Activated CD4-positive, alpha-beta T cell treated with anti-CD3 and anti-CD28 coated beads, Interleukin-2, amount 50 U/mL, for 48 hours (primary cell): ENCODE data around the gene RBM20.
"Not testable (repeated sequence)": the region's sequence is repeated elsewhere in the genome, so short reads cannot be mapped to it uniquely, and the experiment has no call there.

Source experiments
- DNase-seq, 2 experiments: peaks; one replicate each; pipeline ENCODE4 v3.0.0-alpha.2; 2020

Gene RBM20

GRCh38 chr10:110767601-110768000 lies 123.5 kb downstream of the RBM20 start:
- not testable (repeated sequence) for DNase-seq

GRCh38 chr10:110770243-110770642 lies 126.1 kb downstream of the RBM20 start:
- no peak for DNase-seq

GRCh38 chr10:110771486-110771885 lies 127.3 kb downstream of the RBM20 start:
- DNase-seq = no peak

- DNase-seq = no peak
Measured at GRCh38 chr10:110771991-110772390, 127.9 kb downstream of the RBM20 start.

DNA sequence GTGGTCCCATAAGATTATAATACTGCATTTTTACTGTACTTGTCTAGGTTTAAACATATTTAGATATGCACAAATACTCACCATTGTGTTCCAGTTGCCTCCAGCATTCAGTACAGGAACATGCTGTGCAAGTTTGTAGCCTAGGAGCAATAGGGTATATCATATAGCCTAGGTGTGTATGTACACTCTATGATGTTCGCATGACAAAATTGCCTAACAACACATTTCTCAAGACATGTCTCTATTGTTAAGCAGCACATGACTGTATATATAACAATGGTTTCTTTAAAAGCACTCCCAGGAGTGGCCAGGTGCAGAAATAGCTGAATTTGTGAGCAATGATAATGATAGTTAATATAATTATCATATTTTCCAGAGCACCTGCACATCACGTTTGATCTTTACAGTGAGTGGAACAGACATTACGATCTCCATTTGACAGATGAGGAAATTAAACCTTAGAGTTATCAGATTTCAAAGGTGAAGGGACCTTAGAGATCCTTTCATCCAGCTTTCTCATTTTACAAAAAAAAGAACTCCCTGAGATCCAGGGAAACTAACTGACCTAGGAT lies 128.4 kb downstream of the RBM20 start:
- no peak for DNase-seq

- no peak for DNase-seq
Measured at GRCh38 chr10:110773693-110774068, 129.5 kb downstream of the RBM20 start.

DNA sequence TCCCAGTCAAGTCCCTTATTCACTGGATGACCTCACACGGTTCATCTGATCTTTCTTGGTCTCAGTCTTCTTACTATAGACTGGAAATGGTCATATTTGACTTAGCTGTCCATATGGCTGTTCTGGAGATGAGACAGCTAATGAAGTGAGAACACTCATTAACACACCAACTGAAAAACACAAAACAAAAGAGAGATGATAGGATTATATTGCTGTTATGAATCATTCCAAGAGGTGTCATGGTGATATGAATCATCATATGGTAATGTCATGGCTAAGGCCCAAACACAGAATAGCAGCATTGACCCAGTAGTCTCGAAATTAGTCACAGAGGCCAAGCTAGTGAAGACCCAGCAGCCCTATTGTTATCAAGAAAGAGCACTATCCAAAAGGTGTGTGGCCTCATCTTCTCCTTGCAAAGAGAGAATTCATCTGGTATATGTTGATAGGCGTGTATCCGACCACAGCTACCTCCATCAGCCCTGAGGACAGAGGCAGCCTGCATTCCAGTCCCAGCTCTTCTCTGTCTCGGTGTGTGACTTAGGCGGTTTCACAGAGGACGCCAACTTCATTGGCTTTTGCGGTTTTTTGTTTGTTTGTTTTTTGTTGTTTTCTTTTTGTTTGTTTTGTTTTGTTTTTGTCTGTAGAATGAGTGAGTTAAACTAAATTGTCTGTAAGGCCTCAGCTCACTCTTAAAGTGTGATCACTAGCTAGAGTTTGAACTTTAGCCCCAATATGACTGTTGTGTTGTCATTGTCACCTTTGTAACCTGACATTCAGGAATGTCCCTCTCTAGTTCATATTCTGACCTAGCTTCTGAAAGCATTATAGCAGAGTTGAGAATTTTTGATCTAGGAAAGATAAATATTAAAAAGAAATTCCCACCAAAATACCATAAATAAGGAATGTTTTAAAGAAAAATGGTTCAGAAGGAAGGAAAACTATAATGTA lies 130.2 kb downstream of the RBM20 start:
- DNase-seq = peak; percentile 30 to 46

- DNase-seq = no peak
Measured at GRCh38 chr10:110775020-110775375, 130.9 kb downstream of the RBM20 start.

- no peak for DNase-seq
Measured at GRCh38 chr10:110775406-110775805, 131.3 kb downstream of the RBM20 start.

- no peak for DNase-seq
Measured at GRCh38 chr10:110777017-110777416, 132.9 kb downstream of the RBM20 start.

DNA sequence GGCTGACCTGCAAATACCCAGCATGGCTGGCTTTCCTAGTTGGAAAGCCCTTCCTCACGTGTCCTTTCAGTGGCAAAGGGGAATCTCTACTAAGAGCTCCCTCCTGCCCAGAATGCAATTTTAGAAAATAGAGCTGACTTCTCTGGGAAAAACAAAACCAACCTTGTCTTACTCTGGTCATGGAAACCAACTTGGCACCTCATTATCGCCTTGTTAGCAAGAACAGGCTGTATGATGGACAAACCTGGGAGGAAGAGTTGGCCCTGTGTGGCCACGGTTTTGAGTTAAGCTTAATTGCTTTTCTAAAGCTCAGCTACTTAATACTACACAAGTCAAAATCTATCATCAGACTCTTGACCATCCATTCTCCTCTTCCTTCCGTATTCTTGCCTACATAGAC lies 133.5 kb downstream of the RBM20 start:
- DNase-seq = no peak

GRCh38 chr10:110778211-110778610 lies 134.1 kb downstream of the RBM20 start:
- no peak for DNase-seq

- no peak for DNase-seq
Measured at GRCh38 chr10:110779489-110779888, 135.4 kb downstream of the RBM20 start.

DNA sequence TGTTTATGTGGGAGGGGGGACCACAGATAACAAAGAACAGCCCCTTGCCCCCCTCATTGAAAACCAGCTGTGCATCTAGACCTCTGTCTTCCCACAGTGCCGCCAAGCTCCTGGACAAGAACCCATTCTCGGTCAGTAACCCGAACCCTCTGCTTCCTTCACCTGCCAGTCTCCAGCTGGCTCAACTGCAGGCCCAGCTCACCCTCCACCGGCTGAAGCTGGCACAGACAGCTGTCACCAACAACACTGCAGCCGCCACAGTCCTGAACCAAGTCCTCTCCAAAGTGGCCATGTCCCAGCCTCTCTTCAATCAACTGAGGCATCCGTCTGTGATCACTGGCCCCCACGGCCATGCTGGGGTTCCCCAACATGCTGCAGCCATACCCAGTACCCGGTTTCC lies 136.6 kb downstream of the RBM20 start:
- no peak for DNase-seq

GRCh38 chr10:110781139-110781538 lies 137.0 kb downstream of the RBM20 start:
- DNase-seq = no peak

DNA sequence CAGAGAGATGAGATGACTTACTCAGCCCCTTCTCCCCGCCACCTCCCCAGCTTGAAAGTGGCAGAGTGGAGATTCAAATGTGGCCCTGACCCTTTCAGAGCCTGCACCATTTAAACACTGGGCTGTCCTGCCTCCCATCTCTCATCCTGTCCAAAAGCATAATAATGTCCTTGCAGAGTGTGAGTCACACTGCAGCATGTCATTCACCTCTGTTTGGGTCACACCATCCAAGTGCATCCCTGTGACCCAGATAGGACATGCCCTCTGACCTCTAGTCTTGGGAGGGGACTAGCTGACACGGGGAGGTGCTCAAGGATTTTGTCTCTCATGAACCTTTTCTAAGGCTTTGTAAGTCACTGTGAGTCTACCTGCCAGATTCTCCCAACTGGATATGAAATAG lies 138.5 kb downstream of the RBM20 start:
- no peak for DNase-seq

GRCh38 chr10:110783509-110784107 lies 139.5 kb downstream of the RBM20 start:
- peak; percentile 74 to 78 for DNase-seq

DNA sequence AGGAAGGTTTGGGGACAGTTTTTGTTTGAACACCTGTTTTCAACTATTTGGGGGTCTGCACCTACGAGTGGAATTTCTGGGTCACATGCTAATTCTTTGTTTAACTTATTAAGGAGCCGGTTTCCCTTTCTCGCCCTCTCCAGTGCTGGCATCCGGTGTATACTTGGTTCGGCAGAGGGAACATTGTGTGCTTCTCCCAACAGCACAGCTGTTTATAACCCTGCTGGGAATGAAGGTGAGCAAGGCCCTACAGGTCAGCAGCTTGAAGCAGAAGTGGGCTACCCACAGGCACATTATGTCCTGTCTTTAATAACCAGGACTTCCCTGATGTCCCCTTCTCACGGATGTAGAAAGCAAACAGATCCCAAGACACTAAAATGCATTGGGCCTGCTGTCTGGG lies 140.1 kb downstream of the RBM20 start:
- no peak for DNase-seq

- DNase-seq = no peak
Measured at GRCh38 chr10:110786172-110786571, 142.0 kb downstream of the RBM20 start.

- no peak for DNase-seq
Measured at GRCh38 chr10:110788620-110789385, 144.7 kb downstream of the RBM20 start.

DNA sequence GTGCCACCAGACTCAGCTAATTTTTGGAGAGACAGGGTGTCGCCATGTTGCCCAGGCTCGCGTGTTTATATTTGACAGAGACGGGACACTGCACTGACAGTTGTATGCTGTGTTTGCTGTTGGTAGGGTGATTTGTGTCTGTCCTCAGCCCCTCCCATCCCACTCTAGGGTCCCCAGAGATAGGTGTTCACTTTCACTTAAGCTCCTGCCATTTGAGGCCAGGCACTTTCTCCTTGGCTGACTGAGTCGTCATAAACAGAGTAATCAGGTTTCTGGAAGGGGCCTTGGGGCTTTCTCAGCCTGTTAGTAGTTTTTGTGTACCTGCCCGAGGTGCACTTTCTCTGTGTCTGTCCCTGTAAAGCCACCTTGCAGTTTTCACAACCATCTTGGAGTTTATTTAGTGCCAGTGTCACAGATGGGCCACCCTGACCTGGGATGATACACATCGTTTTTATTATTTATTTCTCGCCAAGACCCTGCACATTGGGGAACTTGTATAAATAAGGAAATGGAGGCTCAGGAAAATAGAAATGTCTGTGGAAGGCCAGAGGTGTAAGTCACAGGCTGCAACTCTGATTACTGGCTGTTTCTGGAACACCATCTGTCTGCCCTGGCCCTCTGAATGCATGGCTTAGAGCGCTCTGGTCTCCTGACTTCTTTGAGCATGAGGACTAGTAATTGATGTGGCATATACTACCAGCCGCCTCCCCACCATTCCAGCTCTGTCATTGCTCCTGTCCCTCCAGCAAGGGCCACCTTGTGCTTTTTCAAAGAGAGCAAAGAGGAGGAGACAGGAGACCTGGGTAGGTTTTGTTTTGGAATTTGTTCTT lies 145.7 kb downstream of the RBM20 start:
- no peak for DNase-seq

GRCh38 chr10:110790913-110791506 lies 146.9 kb downstream of the RBM20 start:
- no peak for DNase-seq
